Liver (tissue), 3 donors: ENCODE measurements around the gene CYFIP1.

Experiments used
- ATF3 ChIP-seq: IDR thresholded peaks from 2 replicates; pipeline ENCODE4 v1.6.1; 2016; ENCODE audit warnings: antibody characterized with exemption
- CTCF ChIP-seq: fragments of 150-350 bp; IDR thresholded peaks from 2 replicates; pipeline ENCODE4 v1.5.1; 2017; ENCODE audit warnings: improper control_type of control experiment, low read depth, low read length; ENCODE audit not compliant: missing input control
- GABPA ChIP-seq, 2 donors: IDR thresholded peaks in 1 of 2; conservative IDR thresholded peaks in 1 of 2; 2 replicates each; pipeline ENCODE4 v1.6.1; 2016; ENCODE audit warnings: antibody characterized with exemption in 2 of 2, mild to moderate bottlenecking in 1 of 2, moderate library complexity in 1 of 2
- HNF4G ChIP-seq: IDR thresholded peaks from 2 replicates; pipeline ENCODE4 v1.6.1; 2016; ENCODE audit warnings: antibody characterized with exemption
- JUND ChIP-seq, 2 donors: IDR thresholded peaks; 2 replicates each; pipeline ENCODE4 v1.6.1; 2016; ENCODE audit warnings: antibody characterized with exemption in 2 of 2
- NR2F2 ChIP-seq: IDR thresholded peaks from 2 replicates; pipeline ENCODE4 v1.6.1; 2016; ENCODE audit warnings: antibody characterized with exemption
- RAD21 ChIP-seq, 2 donors: IDR thresholded peaks; 2 replicates each; pipeline ENCODE4 v1.6.1; 2016; ENCODE audit warnings: antibody characterized with exemption in 2 of 2, mild to moderate bottlenecking in 2 of 2
- REST ChIP-seq: IDR thresholded peaks from 2 replicates; pipeline ENCODE4 v1.6.1; 2016; ENCODE audit warnings: antibody characterized with exemption, mild to moderate bottlenecking
- RXRA ChIP-seq, 2 donors: IDR thresholded peaks; 2 replicates each; pipeline ENCODE4 v1.6.1; 2017 to 2018; ENCODE audit warnings: antibody characterized with exemption in 2 of 2, mild to moderate bottlenecking in 1 of 2
- SP1 ChIP-seq: IDR thresholded peaks from 2 replicates; pipeline ENCODE4 v1.6.1; 2018; ENCODE audit warnings: antibody characterized with exemption, mild to moderate bottlenecking
- TAF1 ChIP-seq: conservative IDR thresholded peaks from 2 replicates; pipeline ENCODE4 v1.6.1; 2016; ENCODE audit warnings: antibody characterized with exemption, mild to moderate bottlenecking
- YY1 ChIP-seq: IDR thresholded peaks from 2 replicates; pipeline ENCODE4 v1.6.1; 2016; ENCODE audit warnings: antibody characterized with exemption, mild to moderate bottlenecking
- TF ChIP-seq, protein P1 (sequence below): IDR thresholded peaks from 2 replicates; pipeline ENCODE4 v1.6.1; 2016; ENCODE audit warnings: antibody characterized with exemption
- TF ChIP-seq, protein P2 (sequence below): IDR thresholded peaks from 2 replicates; pipeline ENCODE4 v1.6.1; 2016; ENCODE audit warnings: antibody characterized with exemption
- donor health status: healthy.
- donor health status: healthy.

DNA sequence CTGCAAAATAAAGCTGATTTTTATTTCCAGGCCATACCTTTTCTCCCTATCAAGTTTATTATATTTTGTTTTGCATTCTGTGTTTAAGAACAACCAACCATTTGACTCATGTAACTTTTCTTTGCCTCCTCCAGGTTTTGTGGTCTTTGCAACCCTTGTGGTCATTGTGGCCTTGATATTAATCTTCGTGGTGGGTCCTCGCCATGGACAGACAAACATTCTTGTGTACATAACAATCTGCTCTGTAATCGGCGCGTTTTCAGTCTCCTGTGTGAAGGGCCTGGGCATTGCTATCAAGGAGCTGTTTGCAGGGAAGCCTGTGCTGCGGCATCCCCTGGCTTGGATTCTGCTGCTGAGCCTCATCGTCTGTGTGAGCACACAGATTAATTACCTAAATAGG lies 114.1 kb downstream of the CYFIP1 start:
- TF ChIP-seq REST (no peak), TAF1 (no peak), YY1 (no peak), JUND (IDR thresholded peaks at IDR 0.05) (no peak), ATF3 (no peak), RAD21 (IDR thresholded peaks at IDR 0.05) (no peak), CTCF (no peak), RXRA (IDR thresholded peaks at IDR 0.05) (no peak), SP1 (no peak), HNF4G (no peak), GABPA (IDR thresholded peaks at IDR 0.05 in 1 of 2, conservative IDR thresholded peaks at IDR 0.05 in 1 of 2) (no peak), NR2F2 (no peak)
- TF ChIP-seq, protein P1, sequence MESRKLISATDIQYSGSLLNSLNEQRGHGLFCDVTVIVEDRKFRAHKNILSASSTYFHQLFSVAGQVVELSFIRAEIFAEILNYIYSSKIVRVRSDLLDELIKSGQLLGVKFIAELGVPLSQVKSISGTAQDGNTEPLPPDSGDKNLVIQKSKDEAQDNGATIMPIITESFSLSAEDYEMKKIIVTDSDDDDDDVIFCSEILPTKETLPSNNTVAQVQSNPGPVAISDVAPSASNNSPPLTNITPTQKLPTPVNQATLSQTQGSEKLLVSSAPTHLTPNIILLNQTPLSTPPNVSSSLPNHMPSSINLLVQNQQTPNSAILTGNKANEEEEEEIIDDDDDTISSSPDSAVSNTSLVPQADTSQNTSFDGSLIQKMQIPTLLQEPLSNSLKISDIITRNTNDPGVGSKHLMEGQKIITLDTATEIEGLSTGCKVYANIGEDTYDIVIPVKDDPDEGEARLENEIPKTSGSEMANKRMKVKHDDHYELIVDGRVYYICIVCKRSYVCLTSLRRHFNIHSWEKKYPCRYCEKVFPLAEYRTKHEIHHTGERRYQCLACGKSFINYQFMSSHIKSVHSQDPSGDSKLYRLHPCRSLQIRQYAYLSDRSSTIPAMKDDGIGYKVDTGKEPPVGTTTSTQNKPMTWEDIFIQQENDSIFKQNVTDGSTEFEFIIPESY: no peak
- TF ChIP-seq, protein P2, sequence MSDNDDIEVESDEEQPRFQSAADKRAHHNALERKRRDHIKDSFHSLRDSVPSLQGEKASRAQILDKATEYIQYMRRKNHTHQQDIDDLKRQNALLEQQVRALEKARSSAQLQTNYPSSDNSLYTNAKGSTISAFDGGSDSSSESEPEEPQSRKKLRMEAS: no peak
